ENCODE data around the gene MINDY2. TPM values are rescaled to one million over a fixed set of nuclear protein-coding genes. Genes with fewer than 3 reads are reported as not detected.

MINDY2 gene
- total RNA-seq, 1 donor from 2014 or later: 40.5 TPM

DNA sequence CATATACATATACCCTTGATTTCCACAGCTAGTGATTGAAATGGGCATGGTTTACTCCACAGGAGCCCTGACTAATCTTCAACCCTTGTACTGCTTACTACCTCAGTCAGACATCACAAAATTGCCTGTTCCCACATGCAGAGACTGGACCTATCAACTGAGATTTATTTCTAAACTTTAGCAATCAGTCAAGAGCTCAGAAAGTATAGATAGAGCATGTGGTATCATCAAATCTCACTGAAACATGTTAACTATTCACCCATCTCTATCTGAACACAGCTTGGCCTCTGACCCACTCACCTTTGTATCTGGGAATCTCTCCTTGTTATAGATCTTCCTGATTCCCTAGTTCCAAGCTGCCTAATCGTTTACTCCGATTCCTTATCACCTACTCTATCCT lies 36.2 kb upstream of the MINDY2 start:
- H3K27ac ChIP-seq (replicated peaks): no peak overlapping the region
- H3K36me3 ChIP-seq: no peaks in the 10 kb centered on the region
- H3K9me3 ChIP-seq (replicated peaks): no peaks in the 10 kb centered on the region
- no peaks in the 10 kb centered on the region for H3K27me3 ChIP-seq (ENCODE audit: low read depth)
- TF ChIP-seq, protein P1, sequence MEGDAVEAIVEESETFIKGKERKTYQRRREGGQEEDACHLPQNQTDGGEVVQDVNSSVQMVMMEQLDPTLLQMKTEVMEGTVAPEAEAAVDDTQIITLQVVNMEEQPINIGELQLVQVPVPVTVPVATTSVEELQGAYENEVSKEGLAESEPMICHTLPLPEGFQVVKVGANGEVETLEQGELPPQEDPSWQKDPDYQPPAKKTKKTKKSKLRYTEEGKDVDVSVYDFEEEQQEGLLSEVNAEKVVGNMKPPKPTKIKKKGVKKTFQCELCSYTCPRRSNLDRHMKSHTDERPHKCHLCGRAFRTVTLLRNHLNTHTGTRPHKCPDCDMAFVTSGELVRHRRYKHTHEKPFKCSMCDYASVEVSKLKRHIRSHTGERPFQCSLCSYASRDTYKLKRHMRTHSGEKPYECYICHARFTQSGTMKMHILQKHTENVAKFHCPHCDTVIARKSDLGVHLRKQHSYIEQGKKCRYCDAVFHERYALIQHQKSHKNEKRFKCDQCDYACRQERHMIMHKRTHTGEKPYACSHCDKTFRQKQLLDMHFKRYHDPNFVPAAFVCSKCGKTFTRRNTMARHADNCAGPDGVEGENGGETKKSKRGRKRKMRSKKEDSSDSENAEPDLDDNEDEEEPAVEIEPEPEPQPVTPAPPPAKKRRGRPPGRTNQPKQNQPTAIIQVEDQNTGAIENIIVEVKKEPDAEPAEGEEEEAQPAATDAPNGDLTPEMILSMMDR (IDR thresholded peaks at IDR 0.05; ENCODE audit: borderline replicate concordance): no peak
- DNase-seq: no peak
- H3K4me1 ChIP-seq: peaks cover 93% of the 10 kb centered on the region
- no peak overlapping the region for H3K4me3 ChIP-seq
- intact Hi-C loops (cut with micrococcal nuclease): no loop called here

DNA sequence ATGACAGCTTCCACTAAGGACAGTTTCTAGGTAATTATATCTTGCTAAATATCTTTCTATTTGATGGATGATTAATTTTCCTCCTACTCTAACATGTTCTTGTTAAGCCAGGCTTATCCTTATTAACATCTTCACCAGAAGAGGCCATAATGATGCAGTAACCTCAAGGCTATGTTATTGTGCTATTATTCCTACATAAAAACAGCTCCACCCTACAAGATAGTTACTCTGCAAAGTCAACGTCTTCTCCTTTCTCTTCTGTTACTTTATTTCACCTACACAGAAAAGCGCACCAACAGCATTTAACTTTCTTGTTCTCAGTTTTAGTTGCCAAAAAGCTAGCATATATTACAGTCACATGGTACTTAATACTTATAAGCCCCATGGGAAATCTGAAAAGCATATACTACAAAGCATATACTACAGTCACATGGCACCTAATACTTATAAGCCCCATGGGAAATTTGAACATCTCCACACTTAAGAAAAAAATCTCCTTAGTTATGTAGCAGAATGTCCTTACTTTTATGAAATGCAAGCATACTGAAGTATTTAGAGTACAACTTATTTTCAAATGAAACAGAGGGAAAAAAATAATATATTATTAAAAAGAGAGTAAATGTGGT lies 35.0 kb upstream of the MINDY2 start:
- intact Hi-C loops (cut with micrococcal nuclease): no loop called here
- TF ChIP-seq, protein P1 (IDR thresholded peaks at IDR 0.05; ENCODE audit: borderline replicate concordance): no peak
- no peak for DNase-seq
- Histone ChIP-seq H3K27me3 (ENCODE audit: low read depth) (no peaks in the 10 kb centered on the region), H3K4me1 (peaks cover 94% of the 10 kb centered on the region), H3K27ac (replicated peaks) (no peak overlapping the region), H3K9me3 (replicated peaks) (no peaks in the 10 kb centered on the region), H3K36me3 (no peaks in the 10 kb centered on the region), H3K4me3 (no peak overlapping the region)

- no peak overlapping the region for H3K27ac ChIP-seq (replicated peaks)
- H3K27me3 ChIP-seq (ENCODE audit: low read depth): no peaks in the 10 kb centered on the region
- peaks cover 94% of the 10 kb centered on the region for H3K4me1 ChIP-seq
- no peaks in the 10 kb centered on the region for H3K36me3 ChIP-seq
- H3K4me3 ChIP-seq: no peak overlapping the region
- no peaks in the 10 kb centered on the region for H3K9me3 ChIP-seq (replicated peaks)
- TF ChIP-seq, protein P1 (IDR thresholded peaks at IDR 0.05; ENCODE audit: borderline replicate concordance): no peak
- DNase-seq: no peak
- intact Hi-C loops (cut with micrococcal nuclease): no loop called here
Observed at GRCh38 chr15:58737298-58737697, 33.8 kb upstream of the MINDY2 start.

GRCh38 chr15:58738046-58738707 lies 32.9 kb upstream of the MINDY2 start:
- Histone ChIP-seq H3K9me3 (replicated peaks) (no peaks in the 10 kb centered on the region), H3K36me3 (no peaks in the 10 kb centered on the region), H3K27ac (replicated peaks) (no peak overlapping the region), H3K4me1 (peaks cover 94% of the 10 kb centered on the region), H3K4me3 (no peak overlapping the region), H3K27me3 (ENCODE audit: low read depth) (no peaks in the 10 kb centered on the region)
- TF ChIP-seq, protein P1 (IDR thresholded peaks at IDR 0.05; ENCODE audit: borderline replicate concordance): no peak
- DNase-seq: no peak
- intact Hi-C loops (cut with micrococcal nuclease): no loop called here

DNA sequence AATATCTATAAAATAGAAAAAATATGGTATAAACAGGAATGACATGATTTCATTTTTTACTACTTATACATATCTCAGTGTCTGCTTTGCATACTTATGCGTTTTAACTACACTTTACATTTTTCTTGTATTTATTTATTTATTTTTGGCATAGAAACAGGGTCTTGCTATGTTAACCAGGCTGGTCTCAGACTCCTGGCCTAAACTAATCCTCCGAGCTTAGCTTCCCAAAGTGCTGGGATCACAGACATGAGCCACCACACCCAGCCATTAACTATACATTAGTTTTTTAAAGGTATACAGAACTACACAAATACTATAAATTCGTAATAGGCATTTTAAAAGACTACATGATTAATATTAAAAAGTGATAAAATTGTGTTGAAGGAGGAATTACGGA lies 30.7 kb upstream of the MINDY2 start:
- TF ChIP-seq, protein P1 (IDR thresholded peaks at IDR 0.05; ENCODE audit: borderline replicate concordance): no peak
- intact Hi-C loops (cut with micrococcal nuclease): loop anchor here (10.0 kb wide), 1 partner anchor 56 kb away; no protein-coding TSS in a partner anchor
- DNase-seq: no peak
- no peaks in the 10 kb centered on the region for H3K9me3 ChIP-seq (replicated peaks)
- H3K36me3 ChIP-seq: no peaks in the 10 kb centered on the region
- no peak overlapping the region for H3K27ac ChIP-seq (replicated peaks)
- no peaks in the 10 kb centered on the region for H3K27me3 ChIP-seq (ENCODE audit: low read depth)
- H3K4me3 ChIP-seq: no peak overlapping the region
- peaks cover 97% of the 10 kb centered on the region for H3K4me1 ChIP-seq
